GM19239 (cell line): ENCODE measurements around the gene DENND2A.
"Not testable (repeated sequence)": the region's sequence is repeated elsewhere in the genome, so short reads cannot be mapped to it uniquely, and the experiment has no call there.

Experiments used
- DNase-seq: peaks from one replicate; pipeline ENCODE4 v3.0.0; 2011; ENCODE audit warnings: low spot score; ENCODE audit not compliant: insufficient read length
- FAIRE-seq: peaks from 2 replicates; lab custom pipeline; 2011; peaks lifted over from hg19 to GRCh38; lab: Jason Lieb, UNC

The DENND2A gene

GRCh38 chr7:140674899-140675701 is 34.5 kb upstream of the DENND2A start:
- DNase-seq = no peak
- no peak for FAIRE-seq

- DNase-seq (peak; percentile 56), FAIRE-seq (peak; percentile 89)
These were observed 33.8 kb upstream of the DENND2A start for GRCh38 chr7:140674356-140674800.

GRCh38 chr7:140673774-140674155 is 33.2 kb upstream of the DENND2A start:
- DNase-seq (no peak), FAIRE-seq (no peak)

GRCh38 chr7:140673063-140673773 is 32.6 kb upstream of the DENND2A start:
- no peak for FAIRE-seq
- peak; percentile 67 for DNase-seq

- FAIRE-seq (no peak), DNase-seq (peak; percentile 86)
These were observed 31.9 kb upstream of the DENND2A start, which contains the start of gene ADCK2 for GRCh38 chr7:140672382-140673062. Gene ADCK2, plus strand, starts transcription at chr7:140672945. Its CDS starts 386 bp downstream, at chr7:140673331.

GRCh38 chr7:140671966-140672365 is 31.4 kb upstream of the DENND2A start:
- DNase-seq = no peak
- FAIRE-seq = no peak

GRCh38 chr7:140670343-140670935 is 29.8 kb upstream of the DENND2A start:
- FAIRE-seq = no peak

GRCh38 chr7:140669862-140670261 is 29.2 kb upstream of the DENND2A start:
- DNase-seq, FAIRE-seq: not testable (repeated sequence)

More at GRCh38 chr7:140670343-140670935, 29.8 kb upstream of the DENND2A start:
- DNase-seq = no peak

- FAIRE-seq (no peak), DNase-seq (no peak)
These were observed 28.7 kb upstream of the DENND2A start for GRCh38 chr7:140669352-140669751.

- DNase-seq = no peak
- no peak for FAIRE-seq
These were observed 28.0 kb upstream of the DENND2A start for GRCh38 chr7:140668641-140669040.

- no peak for FAIRE-seq
- no peak for DNase-seq
These were observed 26.9 kb upstream of the DENND2A start for GRCh38 chr7:140667476-140667875.

- not testable (repeated sequence) for FAIRE-seq, DNase-seq
These were observed 22.3 kb upstream of the DENND2A start for GRCh38 chr7:140662938-140663337.

- no peak for DNase-seq
- no peak for FAIRE-seq
These were observed 20.5 kb upstream of the DENND2A start for GRCh38 chr7:140661124-140661523.

GRCh38 chr7:140659856-140660255 is 19.2 kb upstream of the DENND2A start:
- FAIRE-seq = no peak
- DNase-seq = no peak

- no peak for DNase-seq
- FAIRE-seq = no peak
These were observed 17.3 kb upstream of the DENND2A start for GRCh38 chr7:140657891-140658290.

GRCh38 chr7:140656548-140657515 is 16.2 kb upstream of the DENND2A start:
- FAIRE-seq (peak; percentile 77), DNase-seq (no peak)

- no peak for FAIRE-seq
These were observed 15.1 kb upstream of the DENND2A start for GRCh38 chr7:140655511-140656408.

GRCh38 chr7:140654661-140655060 is 14.0 kb upstream of the DENND2A start:
- FAIRE-seq (no peak), DNase-seq (no peak)

More at GRCh38 chr7:140655511-140656408, 15.1 kb upstream of the DENND2A start:
- no peak for DNase-seq
